SK-N-SH (cell line): ENCODE results near the gene SCYL1.

ENCODE experiments used
- POLR2AphosphoS5 ChIP-seq: IDR thresholded peaks from 2 replicates; pipeline ENCODE4 v1.6.1; 2012; ENCODE audit warnings: low read depth, low read length
- TAF1 ChIP-seq: IDR thresholded peaks from 2 replicates; pipeline ENCODE4 v1.6.1; 2012; ENCODE audit warnings: low read depth, mild to moderate bottlenecking, low read length, moderate library complexity, borderline replicate concordance
- TF ChIP-seq, protein P1 (sequence below): fragments of 200-600 bp; sonication (generic); IDR thresholded peaks from 2 replicates; pipeline ENCODE4 v1.6.1; 2017; ENCODE audit warnings: antibody characterized with exemption, mild to moderate bottlenecking, moderate library complexity

- TF ChIP-seq, protein P1, sequence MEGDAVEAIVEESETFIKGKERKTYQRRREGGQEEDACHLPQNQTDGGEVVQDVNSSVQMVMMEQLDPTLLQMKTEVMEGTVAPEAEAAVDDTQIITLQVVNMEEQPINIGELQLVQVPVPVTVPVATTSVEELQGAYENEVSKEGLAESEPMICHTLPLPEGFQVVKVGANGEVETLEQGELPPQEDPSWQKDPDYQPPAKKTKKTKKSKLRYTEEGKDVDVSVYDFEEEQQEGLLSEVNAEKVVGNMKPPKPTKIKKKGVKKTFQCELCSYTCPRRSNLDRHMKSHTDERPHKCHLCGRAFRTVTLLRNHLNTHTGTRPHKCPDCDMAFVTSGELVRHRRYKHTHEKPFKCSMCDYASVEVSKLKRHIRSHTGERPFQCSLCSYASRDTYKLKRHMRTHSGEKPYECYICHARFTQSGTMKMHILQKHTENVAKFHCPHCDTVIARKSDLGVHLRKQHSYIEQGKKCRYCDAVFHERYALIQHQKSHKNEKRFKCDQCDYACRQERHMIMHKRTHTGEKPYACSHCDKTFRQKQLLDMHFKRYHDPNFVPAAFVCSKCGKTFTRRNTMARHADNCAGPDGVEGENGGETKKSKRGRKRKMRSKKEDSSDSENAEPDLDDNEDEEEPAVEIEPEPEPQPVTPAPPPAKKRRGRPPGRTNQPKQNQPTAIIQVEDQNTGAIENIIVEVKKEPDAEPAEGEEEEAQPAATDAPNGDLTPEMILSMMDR, result no peak
- TF ChIP-seq TAF1 (no peak), POLR2AphosphoS5 (no peak)
These were observed 31.8 kb downstream of the SCYL1 start for GRCh38 chr11:65556470-65557279.
